ENCODE measurements around the gene CHIT1. TPM values are rescaled to one million over a fixed set of nuclear protein-coding genes. Genes with fewer than 3 reads are reported as not detected.
A peak's percentile ranks its signal among the peaks of the same experiment; 100 is the strongest.

Gene CHIT1
- total and polyA plus RNA-seq, 9 donors = 0.08 to 26.9 (median 0.90) TPM; not detected in 3

- no peak overlapping the region for H3K4me3 ChIP-seq
- TF ChIP-seq CTCF (IDR thresholded peaks at IDR 0.05) = no peak
- TF ChIP-seq EP300 (IDR thresholded peaks at IDR 0.05) = no peak
- no peak for TF ChIP-seq POLR2A (IDR thresholded peaks at IDR 0.05)
- H3K36me3 ChIP-seq = no peaks in the 10 kb centered on the region
- peaks cover 12% of the 10 kb centered on the region for H3K4me1 ChIP-seq (ENCODE audit: insufficient read depth)
- H3K27me3 ChIP-seq = no peaks in the 10 kb centered on the region
- no peaks in the 10 kb centered on the region for H3K9me3 ChIP-seq
- DNase-seq = peak in 1 of 5 donors; percentile 30
- WGBS, 3 donors = 89 to 90% (median 90%) methylated on average over 5 of the region's 5 CpGs
- intact Hi-C loops (cut with DNase I) = loop anchor here in 3 of 4 donors (10.0 kb wide), 2 partner anchors 168 to 418 kb away; no protein-coding TSS in a partner anchor
- H3K27ac ChIP-seq = peak overlapping the region; percentile 46 to 97
Measured at GRCh38 chr1:203276408-203276807, 46.9 kb upstream of the CHIT1 start.

- DNase-seq = no peak
- Histone ChIP-seq H3K27ac (peak overlapping the region in 1 of 2 donors; percentile 81), H3K4me1 (ENCODE audit: insufficient read depth) (peaks cover 12% of the 10 kb centered on the region), H3K4me3 (no peak overlapping the region), H3K9me3 (no peaks in the 10 kb centered on the region), H3K27me3 (no peaks in the 10 kb centered on the region), H3K36me3 (no peaks in the 10 kb centered on the region)
- TF ChIP-seq POLR2A (IDR thresholded peaks at IDR 0.05) (no peak), CTCF (IDR thresholded peaks at IDR 0.05) (no peak), EP300 (IDR thresholded peaks at IDR 0.05) (no peak)
- WGBS, 3 donors = 93 to 95% (median 95%) methylated on average over 11 of the region's 11 CpGs
- intact Hi-C loops (cut with DNase I) = loop anchor here in 3 of 4 donors (10.0 kb wide), 2 partner anchors 169 to 419 kb away; no protein-coding TSS in a partner anchor
Measured at GRCh38 chr1:203275656-203276272, 46.3 kb upstream of the CHIT1 start.

GRCh38 chr1:203274603-203275381 is 45.3 kb upstream of the CHIT1 start:
- Histone ChIP-seq H3K36me3 (no peaks in the 10 kb centered on the region), H3K4me3 (no peak overlapping the region), H3K27me3 (no peaks in the 10 kb centered on the region), H3K4me1 (ENCODE audit: insufficient read depth) (peaks cover 12% of the 10 kb centered on the region), H3K27ac (peak overlapping the region; percentile 62 to 81), H3K9me3 (no peaks in the 10 kb centered on the region)
- intact Hi-C loops (cut with DNase I) = loop anchor here (5.0 to 10.0 kb wide), 6 partner anchors 33 to 420 kb away; partner anchors contain the start of gene BTG2 (in 2 of the 4)
- DNase-seq = peak in 4 of 5 donors; percentile 28 to 77 (median 66)
- TF ChIP-seq CTCF (IDR thresholded peaks at IDR 0.05) (no peak), POLR2A (IDR thresholded peaks at IDR 0.05) (no peak), EP300 (IDR thresholded peaks at IDR 0.05) (peak; percentile 58)
- 40 to 87% (median 62%) methylated on average over 12 of the region's 12 CpGs for WGBS, 3 donors

- peak in 4 of 5 donors; percentile 46 to 68 (median 56) for DNase-seq
- no peaks in the 10 kb centered on the region for H3K27me3 ChIP-seq
- H3K36me3 ChIP-seq = no peaks in the 10 kb centered on the region
- peak overlapping the region; percentile 62 to 81 for H3K27ac ChIP-seq
- H3K4me1 ChIP-seq (ENCODE audit: insufficient read depth) = peaks cover 9% of the 10 kb centered on the region
- H3K9me3 ChIP-seq = no peaks in the 10 kb centered on the region
- intact Hi-C loops (cut with DNase I) = loop anchor here (1.0 to 10.0 kb wide), 10 partner anchors 33 to 421 kb away; partner anchors contain the start of gene BTG2 (in 2 of the 4)
- TF ChIP-seq EP300 (IDR thresholded peaks at IDR 0.05) (no peak), POLR2A (IDR thresholded peaks at IDR 0.05) (no peak), CTCF (IDR thresholded peaks at IDR 0.05) (no peak)
- H3K4me3 ChIP-seq = no peak overlapping the region
- WGBS, 3 donors = 87 to 93% (median 90%) methylated on average over 12 of the region's 12 CpGs
Measured at GRCh38 chr1:203273869-203274602, 44.6 kb upstream of the CHIT1 start.

All from ovary (tissue), 9 donors.